GM12878 (cell line): ENCODE measurements around the gene CASS4.

Source experiments
- ASH2L ChIP-seq: fragments of 300-600, 200-600 bp; sonication (generic); IDR thresholded peaks from 2 replicates; pipeline ENCODE4 v1.6.1; 2017; ENCODE audit warnings: low read depth, mild to moderate bottlenecking, borderline replicate concordance
- EP300 ChIP-seq, 2 experiments: fragments of 150-350 bp in 1 of 2; IDR thresholded peaks; 2 replicates each; pipeline ENCODE4 v1.6.1; 2011 to 2012; ENCODE audit warnings: low read depth in 2 of 2, low read length in 2 of 2, borderline replicate concordance in 1 of 2, improper control_type of control experiment in 1 of 2, inconsistent platforms in 1 of 2; ENCODE audit not compliant: control insufficient read depth in 1 of 2
- EZH2 ChIP-seq: IDR thresholded peaks from 2 replicates; pipeline ENCODE4 v1.6.1; 2012; ENCODE audit warnings: low read depth, mild to moderate bottlenecking, control low read depth, inconsistent platforms, low read length, borderline replicate concordance; ENCODE audit not compliant: control insufficient read depth
- GABPA ChIP-seq: IDR thresholded peaks from 2 replicates; pipeline ENCODE4 v1.6.1; 2014; ENCODE audit warnings: antibody characterized with exemption, low read depth, mild to moderate bottlenecking, inconsistent platforms
- HDAC2 ChIP-seq: fragments of 200-600 bp; sonication (generic); IDR thresholded peaks from 2 replicates; pipeline ENCODE4 v1.6.1; 2017
- NBN ChIP-seq: fragments of 450-650 bp; IDR thresholded peaks from 2 replicates; pipeline ENCODE4 v1.6.1; 2016
- PML ChIP-seq: IDR thresholded peaks from 2 replicates; pipeline ENCODE4 v1.6.1; 2012; ENCODE audit warnings: low read length, inconsistent platforms
- POLR2A ChIP-seq: IDR thresholded peaks from 2 replicates; pipeline ENCODE4 v1.6.1; 2011; ENCODE audit warnings: low read depth, mild to moderate bottlenecking, low read length
- POLR2AphosphoS2 ChIP-seq: IDR thresholded peaks from 2 replicates; pipeline ENCODE4 v1.6.1; 2011; ENCODE audit warnings: low read depth, mild to moderate bottlenecking, low read length, improper control_type of control experiment, moderate library complexity
- POLR2AphosphoS5 ChIP-seq: IDR thresholded peaks from 2 replicates; pipeline ENCODE4 v1.6.1; 2011; ENCODE audit warnings: mild to moderate bottlenecking, low read length, inconsistent platforms
- TCF3 ChIP-seq: IDR thresholded peaks from 2 replicates; pipeline ENCODE4 v1.6.1; 2012; ENCODE audit warnings: low read depth, mild to moderate bottlenecking, low read length, borderline replicate concordance; ENCODE audit not compliant: insufficient read depth
- YY1 ChIP-seq: IDR thresholded peaks from 2 replicates; pipeline ENCODE4 v1.6.1; 2011; ENCODE audit warnings: low read depth, mild to moderate bottlenecking, low read length
- TF ChIP-seq, protein P1 (sequence below), 3 experiments: IDR thresholded peaks in 2 of 3; conservative IDR thresholded peaks in 1 of 3; 2 replicates each; pipeline ENCODE4 v1.5.1; 2011; ENCODE audit warnings: low read depth in 3 of 3, low read length in 3 of 3, mild to moderate bottlenecking in 3 of 3, control low read depth in 2 of 3, moderate library complexity in 2 of 3, inconsistent platforms in 1 of 3, mixed read lengths in 1 of 3; ENCODE audit not compliant: control insufficient read depth in 2 of 3, insufficient read depth in 1 of 3; ENCODE audit errors: extremely low read depth in 1 of 3
- TF ChIP-seq, protein P2 (sequence below): IDR thresholded peaks from 2 replicates; pipeline ENCODE4 v1.6.1; 2012; ENCODE audit warnings: mild to moderate bottlenecking, low read depth, low read length

DNA sequence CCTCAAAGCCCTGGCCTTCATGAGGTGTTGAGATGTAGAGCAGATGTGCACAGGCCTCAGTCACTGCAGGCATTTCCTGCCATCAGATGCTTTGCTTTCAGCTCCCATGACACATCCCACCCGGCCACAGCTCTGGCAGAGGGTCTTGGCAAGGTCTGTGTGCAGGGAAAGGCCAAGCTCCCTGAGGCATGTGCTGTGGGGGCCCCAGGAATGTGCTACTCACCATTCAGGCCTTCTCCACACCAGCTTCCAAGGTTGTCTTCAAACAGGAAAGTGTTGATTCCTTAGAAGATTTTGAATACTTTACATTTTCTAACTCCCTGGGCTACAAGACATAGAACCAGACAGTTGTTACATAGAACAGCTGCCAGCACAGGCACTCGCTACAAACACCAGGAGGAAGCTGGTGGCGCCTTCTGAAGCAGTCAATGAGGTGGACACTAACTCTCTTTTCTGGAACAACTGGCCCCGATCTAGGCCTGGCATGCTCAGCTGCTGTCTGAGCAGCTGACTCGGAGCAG, 27.8 kb downstream of the CASS4 start:
- no peak for TF ChIP-seq EP300 (IDR thresholded peaks at IDR 0.05; ENCODE audit: borderline replicate concordance in 1 of 2, control insufficient read depth in 1 of 2, low read depth in 2 of 2, low read length in 2 of 2)
- TF ChIP-seq, protein P1, sequence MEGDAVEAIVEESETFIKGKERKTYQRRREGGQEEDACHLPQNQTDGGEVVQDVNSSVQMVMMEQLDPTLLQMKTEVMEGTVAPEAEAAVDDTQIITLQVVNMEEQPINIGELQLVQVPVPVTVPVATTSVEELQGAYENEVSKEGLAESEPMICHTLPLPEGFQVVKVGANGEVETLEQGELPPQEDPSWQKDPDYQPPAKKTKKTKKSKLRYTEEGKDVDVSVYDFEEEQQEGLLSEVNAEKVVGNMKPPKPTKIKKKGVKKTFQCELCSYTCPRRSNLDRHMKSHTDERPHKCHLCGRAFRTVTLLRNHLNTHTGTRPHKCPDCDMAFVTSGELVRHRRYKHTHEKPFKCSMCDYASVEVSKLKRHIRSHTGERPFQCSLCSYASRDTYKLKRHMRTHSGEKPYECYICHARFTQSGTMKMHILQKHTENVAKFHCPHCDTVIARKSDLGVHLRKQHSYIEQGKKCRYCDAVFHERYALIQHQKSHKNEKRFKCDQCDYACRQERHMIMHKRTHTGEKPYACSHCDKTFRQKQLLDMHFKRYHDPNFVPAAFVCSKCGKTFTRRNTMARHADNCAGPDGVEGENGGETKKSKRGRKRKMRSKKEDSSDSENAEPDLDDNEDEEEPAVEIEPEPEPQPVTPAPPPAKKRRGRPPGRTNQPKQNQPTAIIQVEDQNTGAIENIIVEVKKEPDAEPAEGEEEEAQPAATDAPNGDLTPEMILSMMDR (IDR thresholded peaks at IDR 0.05 in 2 of 3, conservative IDR thresholded peaks at IDR 0.05 in 1 of 3; ENCODE audit: control insufficient read depth in 2 of 3, extremely low read depth in 1 of 3, insufficient read depth in 1 of 3, low read depth in 3 of 3, low read length in 3 of 3) = no peak
- no peak for TF ChIP-seq EZH2
- no peak for TF ChIP-seq ASH2L
- TF ChIP-seq POLR2A = no peak
- TF ChIP-seq YY1 = no peak
- no peak for TF ChIP-seq POLR2AphosphoS5
- TF ChIP-seq HDAC2 = no peak
- no peak for TF ChIP-seq GABPA
- TF ChIP-seq NBN = no peak
- no peak for TF ChIP-seq PML
- no peak for TF ChIP-seq TCF3
- TF ChIP-seq POLR2AphosphoS2 = no peak
- TF ChIP-seq, protein P2, sequence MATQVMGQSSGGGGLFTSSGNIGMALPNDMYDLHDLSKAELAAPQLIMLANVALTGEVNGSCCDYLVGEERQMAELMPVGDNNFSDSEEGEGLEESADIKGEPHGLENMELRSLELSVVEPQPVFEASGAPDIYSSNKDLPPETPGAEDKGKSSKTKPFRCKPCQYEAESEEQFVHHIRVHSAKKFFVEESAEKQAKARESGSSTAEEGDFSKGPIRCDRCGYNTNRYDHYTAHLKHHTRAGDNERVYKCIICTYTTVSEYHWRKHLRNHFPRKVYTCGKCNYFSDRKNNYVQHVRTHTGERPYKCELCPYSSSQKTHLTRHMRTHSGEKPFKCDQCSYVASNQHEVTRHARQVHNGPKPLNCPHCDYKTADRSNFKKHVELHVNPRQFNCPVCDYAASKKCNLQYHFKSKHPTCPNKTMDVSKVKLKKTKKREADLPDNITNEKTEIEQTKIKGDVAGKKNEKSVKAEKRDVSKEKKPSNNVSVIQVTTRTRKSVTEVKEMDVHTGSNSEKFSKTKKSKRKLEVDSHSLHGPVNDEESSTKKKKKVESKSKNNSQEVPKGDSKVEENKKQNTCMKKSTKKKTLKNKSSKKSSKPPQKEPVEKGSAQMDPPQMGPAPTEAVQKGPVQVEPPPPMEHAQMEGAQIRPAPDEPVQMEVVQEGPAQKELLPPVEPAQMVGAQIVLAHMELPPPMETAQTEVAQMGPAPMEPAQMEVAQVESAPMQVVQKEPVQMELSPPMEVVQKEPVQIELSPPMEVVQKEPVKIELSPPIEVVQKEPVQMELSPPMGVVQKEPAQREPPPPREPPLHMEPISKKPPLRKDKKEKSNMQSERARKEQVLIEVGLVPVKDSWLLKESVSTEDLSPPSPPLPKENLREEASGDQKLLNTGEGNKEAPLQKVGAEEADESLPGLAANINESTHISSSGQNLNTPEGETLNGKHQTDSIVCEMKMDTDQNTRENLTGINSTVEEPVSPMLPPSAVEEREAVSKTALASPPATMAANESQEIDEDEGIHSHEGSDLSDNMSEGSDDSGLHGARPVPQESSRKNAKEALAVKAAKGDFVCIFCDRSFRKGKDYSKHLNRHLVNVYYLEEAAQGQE = no peak
